ENCODE results near the gene BRD2.
A peak's percentile ranks its signal among the peaks of the same experiment; 100 is the strongest.

The BRD2 gene

DNA sequence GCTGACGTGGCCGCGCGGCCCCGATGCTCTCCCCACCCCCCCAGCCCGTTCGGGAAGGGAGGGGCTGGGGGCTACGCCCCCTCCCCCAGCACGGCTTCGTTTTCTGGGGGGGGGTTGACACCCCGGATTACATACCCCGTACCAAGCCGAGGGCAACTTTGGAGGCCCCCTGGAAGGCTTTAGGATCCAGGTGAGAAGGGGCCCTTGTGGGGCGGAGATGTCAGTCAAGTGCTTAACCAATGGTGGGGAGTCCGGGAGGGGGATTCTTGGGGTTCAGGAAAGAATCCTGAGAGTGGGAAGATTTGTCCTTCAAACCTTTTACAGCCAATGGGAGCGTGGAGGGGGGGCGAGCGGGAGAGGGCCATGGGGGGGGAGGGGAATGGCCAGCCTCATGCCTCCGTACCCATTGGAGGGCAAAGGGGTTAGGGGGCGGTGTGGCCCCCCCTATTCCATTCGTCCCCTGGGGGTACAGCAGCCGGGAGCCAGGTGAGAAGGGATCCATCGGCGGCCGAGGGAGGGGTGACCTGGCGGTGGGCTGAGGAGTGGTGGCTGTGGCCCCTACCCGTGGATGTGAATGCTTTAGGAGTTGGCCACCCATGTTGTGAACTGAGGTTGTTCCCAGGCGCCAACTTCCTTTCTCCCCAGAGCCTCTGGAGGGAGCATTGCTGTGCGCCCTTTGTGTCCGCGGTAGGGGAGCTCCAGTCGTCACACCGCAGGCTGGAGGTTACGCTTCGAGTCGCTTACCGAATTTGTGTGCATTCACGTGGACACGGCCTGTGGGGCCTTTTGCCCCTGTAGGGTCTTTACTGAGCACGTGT is 682 bp downstream of the BRD2 start:
- peak; percentile 79 for DNase-seq (ENCODE audit: low read depth)
- TF ChIP-seq CTCF (conservative IDR thresholded peaks at IDR 0.05; ENCODE audit: low read length) = peak; percentile 37
- peak overlapping the region; percentile 97 for H3K4me3 ChIP-seq (ENCODE audit: low read length)

DNA sequence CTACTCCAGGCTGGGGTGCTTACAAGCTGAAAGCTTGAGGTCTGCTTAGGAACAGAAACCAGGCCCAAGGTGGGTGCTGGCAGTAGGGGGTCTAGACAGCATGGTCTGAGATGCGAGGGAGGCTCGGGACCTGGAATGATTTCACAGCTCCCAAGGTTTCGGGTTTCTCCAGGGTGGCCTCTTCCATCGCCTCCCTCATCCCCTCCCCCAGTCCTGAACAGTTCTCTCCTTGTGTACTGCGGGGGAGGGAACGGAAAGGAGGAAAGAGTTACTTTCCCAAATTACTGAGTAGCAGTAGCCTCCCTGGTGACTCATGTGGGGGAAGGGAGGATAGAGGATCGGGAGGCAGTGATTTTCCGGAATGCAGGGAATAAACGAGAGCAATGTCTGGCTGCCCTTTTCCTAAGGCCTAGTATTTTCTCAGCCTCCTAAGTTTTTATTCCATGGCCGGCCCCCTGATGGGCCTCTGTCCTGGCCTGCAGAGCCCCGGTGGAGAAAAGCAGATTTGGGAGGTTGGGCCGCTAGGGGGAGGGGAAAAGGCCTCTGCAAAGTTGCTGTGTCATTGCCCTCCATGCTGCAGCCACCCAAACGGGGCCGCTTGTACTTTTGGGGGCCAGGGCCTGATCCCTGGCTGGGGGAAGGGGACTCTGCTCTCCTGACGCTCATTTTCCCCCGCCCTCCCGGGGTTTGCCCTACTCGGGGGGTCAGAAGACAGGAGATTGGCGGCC is 1.5 kb downstream of the BRD2 start:
- peak; percentile 20; the same call in 1 of the 2 replicates for TF ChIP-seq CTCF (conservative IDR thresholded peaks at IDR 0.05; ENCODE audit: low read length)
- H3K4me3 ChIP-seq (ENCODE audit: low read length) = peak overlapping the region; percentile 97
- DNase-seq (ENCODE audit: low read depth) = peak; percentile 96

GRCh38 chr6:32970413-32971241 is 2.2 kb downstream of the BRD2 start:
- DNase-seq (ENCODE audit: low read depth) = peak; percentile 94
- peak overlapping the region; percentile 97 for H3K4me3 ChIP-seq (ENCODE audit: low read length)
- TF ChIP-seq CTCF (conservative IDR thresholded peaks at IDR 0.05; ENCODE audit: low read length) = no peak

GRCh38 chr6:32971242-32971580 is 2.8 kb downstream of the BRD2 start:
- TF ChIP-seq CTCF (conservative IDR thresholded peaks at IDR 0.05; ENCODE audit: low read length) = no peak
- no peak for DNase-seq (ENCODE audit: low read depth)
- H3K4me3 ChIP-seq (ENCODE audit: low read length) = peak overlapping the region; percentile 97

- no peak for TF ChIP-seq CTCF (conservative IDR thresholded peaks at IDR 0.05; ENCODE audit: low read length)
- peak overlapping the region; percentile 97 for H3K4me3 ChIP-seq (ENCODE audit: low read length)
- DNase-seq (ENCODE audit: low read depth) = peak; percentile 100
These were observed 3.4 kb downstream of the BRD2 start for GRCh38 chr6:32971581-32972352.

GRCh38 chr6:32972353-32973143 is 4.2 kb downstream of the BRD2 start:
- TF ChIP-seq CTCF (conservative IDR thresholded peaks at IDR 0.05; ENCODE audit: low read length) = no peak
- H3K4me3 ChIP-seq (ENCODE audit: low read length) = peak overlapping the region; percentile 96
- DNase-seq (ENCODE audit: low read depth) = no peak
